Rectal smooth muscle tissue (tissue), 1 donor: ENCODE measurements around the gene ICAM1.

Source experiments
- H3K27ac ChIP-seq: one replicate; pipeline ENCODE4 v1.7.0; 2013; ENCODE audit warnings: low read depth, low read length, inconsistent platforms
- H3K27me3 ChIP-seq: one replicate; pipeline ENCODE4 v1.7.0; 2013; ENCODE audit warnings: low read length; ENCODE audit not compliant: control insufficient read depth, insufficient read depth
- H3K36me3 ChIP-seq: one replicate; pipeline ENCODE4 v1.7.0; 2013; ENCODE audit warnings: low read length; ENCODE audit not compliant: control insufficient read depth, insufficient read depth
- H3K4me1 ChIP-seq: one replicate; pipeline ENCODE4 v1.7.0; 2013; ENCODE audit warnings: low read length; ENCODE audit not compliant: control insufficient read depth, insufficient read depth
- H3K4me3 ChIP-seq: one replicate; pipeline ENCODE4 v1.7.0; 2013; ENCODE audit warnings: low read length
- H3K9ac ChIP-seq: one replicate; pipeline ENCODE4 v1.7.0; 2013; ENCODE audit warnings: low read length

Gene ICAM1, protein sequence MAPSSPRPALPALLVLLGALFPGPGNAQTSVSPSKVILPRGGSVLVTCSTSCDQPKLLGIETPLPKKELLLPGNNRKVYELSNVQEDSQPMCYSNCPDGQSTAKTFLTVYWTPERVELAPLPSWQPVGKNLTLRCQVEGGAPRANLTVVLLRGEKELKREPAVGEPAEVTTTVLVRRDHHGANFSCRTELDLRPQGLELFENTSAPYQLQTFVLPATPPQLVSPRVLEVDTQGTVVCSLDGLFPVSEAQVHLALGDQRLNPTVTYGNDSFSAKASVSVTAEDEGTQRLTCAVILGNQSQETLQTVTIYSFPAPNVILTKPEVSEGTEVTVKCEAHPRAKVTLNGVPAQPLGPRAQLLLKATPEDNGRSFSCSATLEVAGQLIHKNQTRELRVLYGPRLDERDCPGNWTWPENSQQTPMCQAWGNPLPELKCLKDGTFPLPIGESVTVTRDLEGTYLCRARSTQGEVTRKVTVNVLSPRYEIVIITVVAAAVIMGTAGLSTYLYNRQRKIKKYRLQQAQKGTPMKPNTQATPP

GRCh38 chr19:10270616-10271394 is at the start of gene ICAM1:
ICAM1 (plus strand) TSS chr19:10271120; CDS start chr19:10271160, 40 bp downstream.
- no peaks in the 10 kb centered on the region for H3K27me3 ChIP-seq
- no peaks in the 10 kb centered on the region for H3K4me1 ChIP-seq
- H3K27ac ChIP-seq = peak within 1 kb of the TSS; percentile 62
- H3K4me3 ChIP-seq = peak within 1 kb of the TSS; percentile 65
- no peaks in the 10 kb centered on the region for H3K36me3 ChIP-seq
- peak within 1 kb of the TSS; percentile 16 for H3K9ac ChIP-seq

- Histone ChIP-seq H3K4me3 (no peak overlapping the region), H3K36me3 (peaks cover 5% of the 10 kb centered on the region), H3K9ac (no peak overlapping the region), H3K27me3 (no peaks in the 10 kb centered on the region), H3K4me1 (no peaks in the 10 kb centered on the region), H3K27ac (no peak overlapping the region)
Observed at GRCh38 chr19:10222201-10222890, 48.6 kb upstream of the ICAM1 start.

DNA sequence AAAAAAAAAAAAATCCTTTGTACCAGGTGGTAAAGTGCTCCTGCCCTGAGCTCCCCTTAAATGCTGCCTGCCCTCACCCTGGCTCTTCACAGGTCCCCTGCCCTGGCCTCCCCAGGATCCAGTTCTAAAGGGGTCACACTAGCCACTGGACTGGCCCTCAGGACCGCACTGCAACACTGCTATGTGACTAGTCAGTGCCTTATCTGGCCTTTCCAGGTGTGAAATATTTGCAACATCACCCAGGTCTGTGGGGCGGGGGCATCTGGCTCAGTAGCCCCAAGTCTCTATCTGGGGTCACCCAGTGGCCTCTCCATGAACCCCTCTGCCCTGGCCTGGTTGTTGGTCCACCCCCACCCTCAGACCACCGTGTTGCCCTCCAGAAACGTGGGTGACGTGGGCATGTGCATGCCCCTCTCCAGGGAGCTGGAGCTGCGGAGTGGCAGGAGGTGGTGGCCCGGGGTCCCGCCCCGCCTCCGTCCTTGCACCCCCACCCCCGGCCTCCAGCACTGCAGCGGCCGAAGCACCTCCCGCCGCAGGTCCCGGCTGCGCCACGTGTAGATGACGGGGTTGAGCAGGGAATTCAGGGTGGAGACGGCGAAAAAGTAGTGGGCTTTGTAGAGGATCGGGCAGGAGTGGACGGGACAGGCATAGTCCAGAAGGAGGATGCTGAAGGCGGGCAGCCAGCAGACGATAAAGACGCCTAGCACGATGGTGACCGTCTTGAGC is 47.3 kb upstream of the ICAM1 start:
- Histone ChIP-seq H3K36me3 (peaks cover 5% of the 10 kb centered on the region), H3K9ac (no peak overlapping the region), H3K27ac (no peak overlapping the region), H3K4me1 (no peaks in the 10 kb centered on the region), H3K27me3 (no peaks in the 10 kb centered on the region), H3K4me3 (no peak overlapping the region)

DNA sequence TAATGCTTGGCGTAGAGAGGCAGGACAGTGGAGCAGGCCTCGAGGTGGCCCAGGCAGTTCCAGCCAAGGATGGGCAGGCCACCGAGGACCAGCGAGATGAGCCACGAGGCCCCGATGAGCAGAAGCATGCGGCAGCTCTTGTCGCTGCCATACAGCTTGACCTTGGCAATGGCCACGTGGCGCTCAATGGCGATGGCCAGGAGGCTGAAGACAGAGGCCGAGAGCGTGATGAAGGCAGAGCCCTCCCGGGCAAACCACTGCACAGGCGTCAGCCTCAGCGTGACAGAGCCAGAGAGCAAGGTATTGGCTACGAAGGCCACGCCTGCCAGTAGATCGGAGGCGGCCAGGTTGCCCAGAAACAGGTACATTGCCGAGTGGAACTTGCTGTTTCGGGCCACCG is 46.6 kb upstream of the ICAM1 start:
- no peaks in the 10 kb centered on the region for H3K27me3 ChIP-seq
- no peak overlapping the region for H3K9ac ChIP-seq
- H3K4me3 ChIP-seq = no peak overlapping the region
- H3K4me1 ChIP-seq = no peaks in the 10 kb centered on the region
- H3K27ac ChIP-seq = no peak overlapping the region
- H3K36me3 ChIP-seq = peaks cover 5% of the 10 kb centered on the region

GRCh38 chr19:10226021-10226375 is 44.9 kb upstream of the ICAM1 start:
- peak overlapping the region; percentile 78 for H3K27ac ChIP-seq
- H3K4me1 ChIP-seq = no peaks in the 10 kb centered on the region
- no peaks in the 10 kb centered on the region for H3K27me3 ChIP-seq
- H3K4me3 ChIP-seq = no peak overlapping the region
- H3K9ac ChIP-seq = no peak overlapping the region
- peaks cover 5% of the 10 kb centered on the region for H3K36me3 ChIP-seq

GRCh38 chr19:10226376-10227025 is 44.4 kb upstream of the ICAM1 start:
- Histone ChIP-seq H3K4me3 (no peak overlapping the region), H3K36me3 (peaks cover 5% of the 10 kb centered on the region), H3K4me1 (no peaks in the 10 kb centered on the region), H3K27ac (peak overlapping the region; percentile 78), H3K27me3 (no peaks in the 10 kb centered on the region), H3K9ac (no peak overlapping the region)

GRCh38 chr19:10227026-10227971 is 43.6 kb upstream of the ICAM1 start:
- H3K9ac ChIP-seq = no peak overlapping the region
- no peaks in the 10 kb centered on the region for H3K4me1 ChIP-seq

DNA sequence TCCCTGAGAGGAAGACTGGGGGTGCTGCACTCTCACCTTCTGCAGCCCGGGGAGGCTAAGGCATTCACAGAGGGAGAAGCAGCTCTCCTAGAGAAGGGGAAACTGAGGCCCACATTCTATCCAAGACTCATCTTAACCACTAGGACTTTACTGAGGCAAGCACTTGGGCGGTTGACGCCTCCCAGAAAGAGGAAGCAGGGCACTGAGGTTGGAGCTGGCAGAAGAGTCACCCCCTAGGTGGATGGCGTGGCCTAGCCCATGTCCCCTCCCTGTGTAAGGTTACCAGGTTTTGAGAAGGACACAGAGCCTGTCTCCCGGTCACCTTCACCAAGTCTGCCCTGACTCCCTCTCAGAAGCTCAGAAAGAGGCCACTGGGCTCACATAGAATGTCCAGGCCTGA is 42.5 kb upstream of the ICAM1 start:
- Histone ChIP-seq H3K27ac (no peak overlapping the region), H3K27me3 (no peaks in the 10 kb centered on the region), H3K9ac (no peak overlapping the region), H3K4me1 (no peaks in the 10 kb centered on the region), H3K36me3 (peaks cover 5% of the 10 kb centered on the region), H3K4me3 (no peak overlapping the region)

More at GRCh38 chr19:10227026-10227971, 43.6 kb upstream of the ICAM1 start:
- Histone ChIP-seq H3K4me3 (peak overlapping the region; percentile 9), H3K36me3 (peaks cover 5% of the 10 kb centered on the region), H3K27me3 (no peaks in the 10 kb centered on the region), H3K27ac (peak overlapping the region; percentile 77)

DNA sequence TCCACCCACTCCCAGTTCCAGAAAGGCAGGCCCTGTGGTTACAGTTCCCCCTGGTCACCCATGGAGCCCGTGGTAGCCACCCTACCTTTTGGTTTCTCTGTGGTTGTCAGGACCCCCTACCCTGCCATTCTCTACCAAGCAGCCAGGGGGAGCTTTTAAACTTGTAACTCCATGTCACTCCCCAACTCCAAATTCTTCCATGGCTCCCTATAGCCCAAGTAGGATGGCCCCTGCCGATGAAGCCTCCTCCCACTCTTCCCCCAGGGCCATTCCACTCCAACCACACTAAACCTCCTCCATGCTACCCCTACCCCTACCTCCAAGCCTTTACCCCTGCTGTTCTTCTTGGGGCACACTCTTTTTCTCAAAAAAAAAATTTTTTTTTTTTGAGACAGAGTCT is 42.0 kb upstream of the ICAM1 start:
- Histone ChIP-seq H3K4me3 (no peak overlapping the region), H3K27ac (no peak overlapping the region), H3K4me1 (no peaks in the 10 kb centered on the region)

GRCh38 chr19:10230173-10230860 is 40.6 kb upstream of the ICAM1 start:
- Histone ChIP-seq H3K9ac (peak overlapping the region; percentile 73), H3K36me3 (no peaks in the 10 kb centered on the region), H3K27me3 (no peaks in the 10 kb centered on the region), H3K4me3 (peak overlapping the region; percentile 83), H3K27ac (peak overlapping the region; percentile 82), H3K4me1 (no peaks in the 10 kb centered on the region)

More for the DNA sequence above, 42.0 kb upstream of the ICAM1 start:
- Histone ChIP-seq H3K36me3 (peaks cover 4% of the 10 kb centered on the region), H3K27me3 (no peaks in the 10 kb centered on the region), H3K9ac (no peak overlapping the region)
